ENCODE measurements around the gene DEK. TPM values are rescaled to one million over a fixed set of nuclear protein-coding genes. Genes with fewer than 3 reads are reported as not detected.

DEK gene
- total RNA-seq, 1 donor: 117 TPM

DNA sequence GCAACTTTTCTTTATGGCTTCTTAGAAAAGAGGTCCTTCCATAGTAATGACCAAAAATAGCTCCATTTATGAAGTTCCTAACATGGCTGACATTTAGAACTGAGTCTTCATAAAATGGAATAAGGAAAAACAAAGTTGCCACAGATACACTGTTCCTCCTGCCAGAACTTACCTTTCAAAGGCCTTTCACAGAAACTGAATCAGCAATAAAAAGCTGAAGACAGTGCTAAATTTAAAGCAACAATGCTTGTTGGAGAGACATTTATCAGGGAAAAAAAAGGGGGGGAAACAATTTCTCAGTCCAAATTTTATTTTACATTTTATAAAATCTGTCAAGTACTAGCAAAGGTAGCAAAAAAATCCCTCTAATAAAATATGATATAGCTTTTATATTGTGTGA, 17.3 kb downstream of the DEK start:
- no peak overlapping the region for H3K4me3 ChIP-seq (ENCODE audit: low read depth, low read length)
- DNase-seq (ENCODE audit: low read depth): no peak
- TF ChIP-seq, protein P1, sequence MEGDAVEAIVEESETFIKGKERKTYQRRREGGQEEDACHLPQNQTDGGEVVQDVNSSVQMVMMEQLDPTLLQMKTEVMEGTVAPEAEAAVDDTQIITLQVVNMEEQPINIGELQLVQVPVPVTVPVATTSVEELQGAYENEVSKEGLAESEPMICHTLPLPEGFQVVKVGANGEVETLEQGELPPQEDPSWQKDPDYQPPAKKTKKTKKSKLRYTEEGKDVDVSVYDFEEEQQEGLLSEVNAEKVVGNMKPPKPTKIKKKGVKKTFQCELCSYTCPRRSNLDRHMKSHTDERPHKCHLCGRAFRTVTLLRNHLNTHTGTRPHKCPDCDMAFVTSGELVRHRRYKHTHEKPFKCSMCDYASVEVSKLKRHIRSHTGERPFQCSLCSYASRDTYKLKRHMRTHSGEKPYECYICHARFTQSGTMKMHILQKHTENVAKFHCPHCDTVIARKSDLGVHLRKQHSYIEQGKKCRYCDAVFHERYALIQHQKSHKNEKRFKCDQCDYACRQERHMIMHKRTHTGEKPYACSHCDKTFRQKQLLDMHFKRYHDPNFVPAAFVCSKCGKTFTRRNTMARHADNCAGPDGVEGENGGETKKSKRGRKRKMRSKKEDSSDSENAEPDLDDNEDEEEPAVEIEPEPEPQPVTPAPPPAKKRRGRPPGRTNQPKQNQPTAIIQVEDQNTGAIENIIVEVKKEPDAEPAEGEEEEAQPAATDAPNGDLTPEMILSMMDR (IDR thresholded peaks at IDR 0.05; ENCODE audit: insufficient read depth, low read depth, low read length): no peak

DNA sequence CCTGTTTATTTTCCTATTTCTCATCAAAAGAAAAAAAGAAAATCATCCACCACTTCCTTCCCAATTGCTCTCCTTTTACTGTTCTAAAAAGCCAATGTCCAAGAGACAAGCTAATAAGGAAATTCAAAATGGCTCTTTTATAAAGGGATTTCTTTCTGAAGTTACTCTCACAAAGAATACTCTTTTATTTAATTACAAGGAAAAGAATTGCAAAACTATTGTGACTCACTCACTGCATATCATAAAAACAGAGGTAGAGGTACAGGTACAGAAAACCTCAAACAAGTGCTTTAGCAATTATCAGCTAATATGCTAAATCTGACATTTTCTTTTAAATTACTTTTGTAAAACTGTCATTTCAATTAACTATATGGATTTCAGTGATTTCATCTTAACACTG, 18.1 kb downstream of the DEK start:
- no peak overlapping the region for H3K4me3 ChIP-seq (ENCODE audit: low read depth, low read length)
- DNase-seq (ENCODE audit: low read depth): no peak
- TF ChIP-seq, protein P1 (IDR thresholded peaks at IDR 0.05; ENCODE audit: insufficient read depth, low read depth, low read length): no peak

DNA sequence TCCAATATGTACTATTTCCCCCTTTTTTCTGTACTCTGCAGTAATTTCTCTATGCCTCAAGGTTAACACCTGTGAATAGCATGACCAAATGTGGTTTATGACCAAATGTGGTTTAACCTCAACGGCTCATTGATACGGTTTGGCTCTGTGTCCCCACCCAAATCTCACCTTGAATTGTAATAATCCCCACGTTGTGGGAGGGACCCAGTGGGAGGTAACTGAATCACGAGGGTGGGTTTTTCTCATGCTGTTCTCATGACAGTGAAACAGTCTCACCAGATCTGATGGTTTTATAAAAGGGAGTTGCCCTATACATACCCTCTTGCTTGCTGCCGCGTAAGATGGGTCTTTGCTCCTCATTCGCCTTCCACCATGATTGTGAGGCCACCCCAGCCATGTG, 18.7 kb downstream of the DEK start:
- TF ChIP-seq, protein P1 (IDR thresholded peaks at IDR 0.05; ENCODE audit: insufficient read depth, low read depth, low read length): no peak
- no peak for DNase-seq (ENCODE audit: low read depth)
- no peak overlapping the region for H3K4me3 ChIP-seq (ENCODE audit: low read depth, low read length)

- TF ChIP-seq, protein P1 (IDR thresholded peaks at IDR 0.05; ENCODE audit: insufficient read depth, low read depth, low read length): no peak
- DNase-seq (ENCODE audit: low read depth): no peak
- no peak overlapping the region for H3K4me3 ChIP-seq (ENCODE audit: low read depth, low read length)
These were observed 19.3 kb downstream of the DEK start for GRCh38 chr6:18245079-18245478.

GRCh38 chr6:18244251-18244650, 20.1 kb downstream of the DEK start:
- DNase-seq (ENCODE audit: low read depth): no peak
- TF ChIP-seq, protein P1 (IDR thresholded peaks at IDR 0.05; ENCODE audit: insufficient read depth, low read depth, low read length): no peak

DNA sequence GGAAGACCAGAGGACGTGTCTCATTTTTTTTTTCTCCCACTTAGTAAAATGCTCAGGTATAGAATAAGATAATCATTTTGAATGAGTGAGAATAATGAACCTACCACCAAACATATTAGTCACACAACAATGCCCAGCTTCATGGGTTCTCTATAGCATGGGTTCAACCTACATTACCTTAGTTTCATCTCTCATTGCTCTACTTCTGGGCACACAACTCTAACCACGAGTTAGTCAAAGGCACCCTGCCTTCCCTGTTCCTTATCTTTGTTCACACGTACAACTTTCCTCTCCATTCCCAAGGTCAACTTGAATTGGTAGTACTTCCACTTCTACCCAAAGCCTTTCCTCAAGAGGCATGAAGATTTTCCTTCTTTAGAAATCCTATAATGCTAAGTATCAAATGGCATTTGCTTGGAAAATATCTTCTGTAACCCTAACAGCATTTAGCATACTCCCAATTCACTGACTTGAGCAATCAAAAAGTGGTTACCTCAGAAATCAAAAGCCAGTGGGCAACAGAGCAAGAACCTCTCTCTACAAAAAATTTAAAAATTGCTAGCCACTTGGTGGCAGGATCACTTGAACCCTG, 20.9 kb downstream of the DEK start:
- DNase-seq (ENCODE audit: low read depth): no peak
- no peak overlapping the region for H3K4me3 ChIP-seq (ENCODE audit: low read depth, low read length)
- TF ChIP-seq, protein P1 (IDR thresholded peaks at IDR 0.05; ENCODE audit: insufficient read depth, low read depth, low read length): no peak

More at GRCh38 chr6:18244251-18244650, 20.1 kb downstream of the DEK start:
- H3K4me3 ChIP-seq (ENCODE audit: low read depth, low read length): no peak overlapping the region
